ENCODE measurements around the gene ULBP3.

The ULBP3 gene

GRCh38 chr6:150086026-150086425 is 17.1 kb upstream of the ULBP3 start:
- no peaks in the 10 kb centered on the region for H4K20me1 ChIP-seq (ENCODE audit: control insufficient read depth, insufficient read depth, low read depth, low read length)
- TF ChIP-seq EZH2phosphoT487 (IDR thresholded peaks at IDR 0.05; ENCODE audit: borderline replicate concordance, low read length) (no peak), CTCF (IDR thresholded peaks at IDR 0.05; ENCODE audit: low read depth, low read length, poor library complexity, severe bottlenecking) (no peak)
- H3K36me3 ChIP-seq (ENCODE audit: control insufficient read depth, low read length) = no peaks in the 10 kb centered on the region
- no peaks in the 10 kb centered on the region for H3K4me1 ChIP-seq (ENCODE audit: control insufficient read depth, low read length)
- H3K9me3 ChIP-seq (ENCODE audit: control insufficient read depth, insufficient read depth, low read length) = no peaks in the 10 kb centered on the region
- no peaks in the 10 kb centered on the region for H3F3A ChIP-seq (ENCODE audit: control insufficient read depth, insufficient read depth)
- no peaks in the 10 kb centered on the region for H3K9me2 ChIP-seq (replicated peaks; ENCODE audit: control insufficient read depth, low read length)
- no peak overlapping the region for H3K4me2 ChIP-seq (ENCODE audit: low read length)
- peaks cover 33% of the 10 kb centered on the region for H3K27me3 ChIP-seq (ENCODE audit: control insufficient read depth, low read length)
- no peak overlapping the region for H3K4me3 ChIP-seq (ENCODE audit: low read length)
- no peaks in the 10 kb centered on the region for H3K79me2 ChIP-seq (ENCODE audit: control insufficient read depth, low read length)
- no peak overlapping the region for H3K27ac ChIP-seq (ENCODE audit: low read depth, low read length)

- no peaks in the 10 kb centered on the region for H3K79me2 ChIP-seq (ENCODE audit: control insufficient read depth, low read length)
- H3K4me2 ChIP-seq (ENCODE audit: low read length) = no peak overlapping the region
- no peaks in the 10 kb centered on the region for H3K36me3 ChIP-seq (ENCODE audit: control insufficient read depth, low read length)
- H3K4me1 ChIP-seq (ENCODE audit: control insufficient read depth, low read length) = no peaks in the 10 kb centered on the region
- H3K4me3 ChIP-seq (ENCODE audit: low read length) = no peak overlapping the region
- H3K9me2 ChIP-seq (replicated peaks; ENCODE audit: control insufficient read depth, low read length) = no peaks in the 10 kb centered on the region
- H3K9me3 ChIP-seq (ENCODE audit: control insufficient read depth, insufficient read depth, low read length) = no peaks in the 10 kb centered on the region
- no peaks in the 10 kb centered on the region for H4K20me1 ChIP-seq (ENCODE audit: control insufficient read depth, insufficient read depth, low read depth, low read length)
- H3K27me3 ChIP-seq (ENCODE audit: control insufficient read depth, low read length) = peaks cover 25% of the 10 kb centered on the region
- H3F3A ChIP-seq (ENCODE audit: control insufficient read depth, insufficient read depth) = no peaks in the 10 kb centered on the region
- TF ChIP-seq CTCF (IDR thresholded peaks at IDR 0.05; ENCODE audit: low read depth, low read length, poor library complexity, severe bottlenecking) (no peak), EZH2phosphoT487 (IDR thresholded peaks at IDR 0.05; ENCODE audit: borderline replicate concordance, low read length) (no peak)
- no peak overlapping the region for H3K27ac ChIP-seq (ENCODE audit: low read depth, low read length)
These were observed 15.5 kb upstream of the ULBP3 start for GRCh38 chr6:150084426-150084825.

- H3K4me2 ChIP-seq (ENCODE audit: low read length) = no peak overlapping the region
- H3K36me3 ChIP-seq (ENCODE audit: control insufficient read depth, low read length) = no peaks in the 10 kb centered on the region
- no peaks in the 10 kb centered on the region for H3K9me3 ChIP-seq (ENCODE audit: control insufficient read depth, insufficient read depth, low read length)
- no peak for TF ChIP-seq EZH2phosphoT487 (IDR thresholded peaks at IDR 0.05; ENCODE audit: borderline replicate concordance, low read length)
- TF ChIP-seq CTCF (IDR thresholded peaks at IDR 0.05; ENCODE audit: low read depth, low read length, poor library complexity, severe bottlenecking) = no peak
- no peaks in the 10 kb centered on the region for H4K20me1 ChIP-seq (ENCODE audit: control insufficient read depth, insufficient read depth, low read depth, low read length)
- H3K4me3 ChIP-seq (ENCODE audit: low read length) = no peak overlapping the region
- no peaks in the 10 kb centered on the region for H3K9me2 ChIP-seq (replicated peaks; ENCODE audit: control insufficient read depth, low read length)
- peaks cover 22% of the 10 kb centered on the region for H3K27me3 ChIP-seq (ENCODE audit: control insufficient read depth, low read length)
- no peak overlapping the region for H3K27ac ChIP-seq (ENCODE audit: low read depth, low read length)
- no peaks in the 10 kb centered on the region for H3K79me2 ChIP-seq (ENCODE audit: control insufficient read depth, low read length)
- no peaks in the 10 kb centered on the region for H3K4me1 ChIP-seq (ENCODE audit: control insufficient read depth, low read length)
- no peaks in the 10 kb centered on the region for H3F3A ChIP-seq (ENCODE audit: control insufficient read depth, insufficient read depth)
These were observed 14.9 kb upstream of the ULBP3 start for GRCh38 chr6:150083839-150084238.

- H3F3A ChIP-seq (ENCODE audit: control insufficient read depth, insufficient read depth) = no peaks in the 10 kb centered on the region
- H3K4me3 ChIP-seq (ENCODE audit: low read length) = no peak overlapping the region
- H3K4me2 ChIP-seq (ENCODE audit: low read length) = no peak overlapping the region
- H3K27ac ChIP-seq (ENCODE audit: low read depth, low read length) = no peak overlapping the region
- H3K27me3 ChIP-seq (ENCODE audit: control insufficient read depth, low read length) = peaks cover 19% of the 10 kb centered on the region
- H3K9me3 ChIP-seq (ENCODE audit: control insufficient read depth, insufficient read depth, low read length) = no peaks in the 10 kb centered on the region
- no peaks in the 10 kb centered on the region for H3K79me2 ChIP-seq (ENCODE audit: control insufficient read depth, low read length)
- H4K20me1 ChIP-seq (ENCODE audit: control insufficient read depth, insufficient read depth, low read depth, low read length) = no peaks in the 10 kb centered on the region
- H3K9me2 ChIP-seq (replicated peaks; ENCODE audit: control insufficient read depth, low read length) = no peaks in the 10 kb centered on the region
- no peak for TF ChIP-seq EZH2phosphoT487 (IDR thresholded peaks at IDR 0.05; ENCODE audit: borderline replicate concordance, low read length)
- no peak for TF ChIP-seq CTCF (IDR thresholded peaks at IDR 0.05; ENCODE audit: low read depth, low read length, poor library complexity, severe bottlenecking)
- no peaks in the 10 kb centered on the region for H3K36me3 ChIP-seq (ENCODE audit: control insufficient read depth, low read length)
- H3K4me1 ChIP-seq (ENCODE audit: control insufficient read depth, low read length) = no peaks in the 10 kb centered on the region
These were observed 12.8 kb upstream of the ULBP3 start for GRCh38 chr6:150081702-150082101.
